Thyroid gland (tissue), 4 donors: ENCODE results near the gene CDKN2D. TPM values are rescaled to one million over a fixed set of nuclear protein-coding genes. Genes with fewer than 3 reads are reported as not detected.

ENCODE experiments used
- DNase-seq, 2 donors: peaks; one replicate each; pipeline ENCODE4 v3.0.0-alpha.2; 2019
- H3K27ac ChIP-seq, 3 donors: fragments of 200-600 bp; sonication (generic); 1 replicate in 2 of 3; 2 replicates in 1 of 3; pipeline ENCODE4 v1.5.1; 2016 to 2019; ENCODE audit warnings: mild to moderate bottlenecking in 1 of 3, moderate library complexity in 1 of 3
- H3K27me3 ChIP-seq: fragments of 200-600 bp; sonication (generic); one replicate; pipeline ENCODE4 v1.5.1; 2019
- H3K36me3 ChIP-seq, 2 donors: fragments of 200-600 bp; sonication (generic); one replicate each; pipeline ENCODE4 v1.5.1; 2016 to 2019
- H3K4me1 ChIP-seq, 2 donors: fragments of 200-600 bp; sonication (generic); one replicate each; pipeline ENCODE4 v1.5.1; 2017 to 2019
- H3K4me3 ChIP-seq, 3 donors: fragments of 200-600 bp; sonication (generic); replicated peaks in 1 of 3; 1 replicate in 2 of 3; 2 replicates in 1 of 3; pipeline ENCODE4 v1.5.1; 2016; ENCODE audit warnings: mild to moderate bottlenecking in 1 of 3
- H3K9me3 ChIP-seq: fragments of 200-600 bp; sonication (generic); one replicate; pipeline ENCODE4 v1.5.1; 2017
- POLR2A ChIP-seq, 2 donors: fragments of 450-650 bp; IDR thresholded peaks; one replicate each; pipeline ENCODE4 v1.6.1; 2017; ENCODE audit warnings: antibody characterized with exemption in 2 of 2, mild to moderate bottlenecking in 2 of 2, moderate library complexity in 1 of 2
- WGBS, 2 donors: methylation state at CpG; one replicate each; pipeline ENCODE4 v1.1.5; 2017; 5-methylcytosine and 5-hydroxymethylcytosine counted together
- intact Hi-C: fragments of 100-400 bp; cut with DNase I; formaldehyde crosslinking; loops from one replicate; pipeline ENCODE4 v1.15.1; 2023
- microRNA counts, 2 donors: library from miRNA; unstranded; fragments of <30 nt; microRNA quantifications; one replicate each; lab custom pipeline; 2016 to 2017
- microRNA-seq: library from miRNA; unstranded; fragments of <30 nt; microRNA quantifications from one replicate; pipeline ENCODE4, GENCODE V29; 2016
- small RNA-seq: library from RNA; depleted of rRNA; stranded (forward); fragments of <200 nt; gene quantifications from one replicate; pipeline ENCODE3, GENCODE V24; 2016
- total RNA-seq, 4 donors: library from RNA; depleted of rRNA; stranded (reverse); fragments of >200 nt; gene quantifications; one replicate each; pipeline ENCODE4 v1.2.3, GENCODE V29; 2016
- TF ChIP-seq, protein P1 (sequence below), 6 experiments: fragments of 200-600 bp in 3 of 6; fragments of 450-650 bp in 3 of 6; sonication (generic) in 3 of 6; IDR thresholded peaks; one replicate each; pipeline ENCODE4 v1.5.1; 2016 to 2019; ENCODE audit warnings: antibody characterized with exemption in 6 of 6, mild to moderate bottlenecking in 2 of 6, inconsistent platforms in 1 of 6, moderate library complexity in 1 of 6

CDKN2D gene
- total RNA-seq, 4 donors from 2014 or later, result 2.0 to 8.2 (median 3.7) TPM

GRCh38 chr19:10518444-10519361 lies 50.1 kb downstream of the CDKN2D start:
- no peaks in the 10 kb centered on the region for H3K9me3 ChIP-seq
- peaks cover 13 to 25% of the 10 kb centered on the region in 2 donors for H3K4me1 ChIP-seq
- H3K27ac ChIP-seq, result no peak overlapping the region
- H3K27me3 ChIP-seq, result peaks cover 11% of the 10 kb centered on the region
- intact Hi-C loops, result no loop called here
- no peak for TF ChIP-seq POLR2A (IDR thresholded peaks at IDR 0.05)
- TF ChIP-seq, protein P1, sequence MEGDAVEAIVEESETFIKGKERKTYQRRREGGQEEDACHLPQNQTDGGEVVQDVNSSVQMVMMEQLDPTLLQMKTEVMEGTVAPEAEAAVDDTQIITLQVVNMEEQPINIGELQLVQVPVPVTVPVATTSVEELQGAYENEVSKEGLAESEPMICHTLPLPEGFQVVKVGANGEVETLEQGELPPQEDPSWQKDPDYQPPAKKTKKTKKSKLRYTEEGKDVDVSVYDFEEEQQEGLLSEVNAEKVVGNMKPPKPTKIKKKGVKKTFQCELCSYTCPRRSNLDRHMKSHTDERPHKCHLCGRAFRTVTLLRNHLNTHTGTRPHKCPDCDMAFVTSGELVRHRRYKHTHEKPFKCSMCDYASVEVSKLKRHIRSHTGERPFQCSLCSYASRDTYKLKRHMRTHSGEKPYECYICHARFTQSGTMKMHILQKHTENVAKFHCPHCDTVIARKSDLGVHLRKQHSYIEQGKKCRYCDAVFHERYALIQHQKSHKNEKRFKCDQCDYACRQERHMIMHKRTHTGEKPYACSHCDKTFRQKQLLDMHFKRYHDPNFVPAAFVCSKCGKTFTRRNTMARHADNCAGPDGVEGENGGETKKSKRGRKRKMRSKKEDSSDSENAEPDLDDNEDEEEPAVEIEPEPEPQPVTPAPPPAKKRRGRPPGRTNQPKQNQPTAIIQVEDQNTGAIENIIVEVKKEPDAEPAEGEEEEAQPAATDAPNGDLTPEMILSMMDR (IDR thresholded peaks at IDR 0.05), result no peak
- H3K4me3 ChIP-seq, result no peak overlapping the region
- 10 to 13% methylated on average over 23 of the region's 33 CpGs for WGBS, 2 donors
- H3K36me3 ChIP-seq, result no peaks in the 10 kb centered on the region
- DNase-seq, result no peak

GRCh38 chr19:10517760-10518443 lies 50.9 kb downstream of the CDKN2D start:
- H3K27ac ChIP-seq, result no peak overlapping the region
- H3K27me3 ChIP-seq, result peaks cover 11% of the 10 kb centered on the region
- no peak for DNase-seq
- H3K4me3 ChIP-seq, result peak overlapping the region in 1 of 3 donors; percentile 17
- TF ChIP-seq POLR2A (IDR thresholded peaks at IDR 0.05), result no peak
- TF ChIP-seq, protein P1 (IDR thresholded peaks at IDR 0.05), result no peak
- H3K4me1 ChIP-seq, result peaks cover 13 to 25% of the 10 kb centered on the region in 2 donors
- no peaks in the 10 kb centered on the region for H3K9me3 ChIP-seq
- WGBS, 2 donors, result 1 to 2% methylated on average over 15 to 20 of the region's 27 CpGs
- H3K36me3 ChIP-seq, result no peaks in the 10 kb centered on the region
- intact Hi-C loops, result no loop called here

DNA sequence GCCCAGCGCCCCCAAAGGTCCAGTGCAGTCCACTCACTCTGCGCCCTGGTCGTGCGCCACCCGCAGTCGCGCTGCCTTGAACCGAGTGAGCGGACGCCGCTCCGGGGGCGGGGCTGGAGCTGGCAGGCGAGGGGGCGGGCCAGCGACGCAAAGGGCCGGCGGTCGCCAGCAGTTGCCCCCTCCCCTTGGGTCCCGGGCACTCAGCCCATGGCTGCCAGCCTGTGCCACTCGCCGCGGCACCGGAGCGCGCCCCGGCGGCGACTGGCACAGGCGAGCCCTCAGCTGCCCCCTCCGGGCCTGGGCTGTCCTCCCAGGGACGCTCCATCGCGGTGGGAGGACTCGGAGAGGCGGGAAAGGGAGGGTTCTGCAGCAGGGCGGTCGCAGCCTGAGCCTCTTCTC lies 51.4 kb downstream of the CDKN2D start, which contains the start of gene S1PR5:
Gene S1PR5 (minus strand): TSS at position 87 of the 399 bp plus-strand sequence. CDS start 2,436 bp downstream, outside the sequence.
- Histone ChIP-seq H3K4me3 (peak within 1 kb of the TSS in 1 of 3 donors; percentile 17), H3K27me3 (peaks cover 11% of the 10 kb centered on the region)
- 6% methylated on average over 6 of the region's 39 CpGs; no CpG with 5 or more reads in 1 of the 2 donors for WGBS, 2 donors

DNA sequence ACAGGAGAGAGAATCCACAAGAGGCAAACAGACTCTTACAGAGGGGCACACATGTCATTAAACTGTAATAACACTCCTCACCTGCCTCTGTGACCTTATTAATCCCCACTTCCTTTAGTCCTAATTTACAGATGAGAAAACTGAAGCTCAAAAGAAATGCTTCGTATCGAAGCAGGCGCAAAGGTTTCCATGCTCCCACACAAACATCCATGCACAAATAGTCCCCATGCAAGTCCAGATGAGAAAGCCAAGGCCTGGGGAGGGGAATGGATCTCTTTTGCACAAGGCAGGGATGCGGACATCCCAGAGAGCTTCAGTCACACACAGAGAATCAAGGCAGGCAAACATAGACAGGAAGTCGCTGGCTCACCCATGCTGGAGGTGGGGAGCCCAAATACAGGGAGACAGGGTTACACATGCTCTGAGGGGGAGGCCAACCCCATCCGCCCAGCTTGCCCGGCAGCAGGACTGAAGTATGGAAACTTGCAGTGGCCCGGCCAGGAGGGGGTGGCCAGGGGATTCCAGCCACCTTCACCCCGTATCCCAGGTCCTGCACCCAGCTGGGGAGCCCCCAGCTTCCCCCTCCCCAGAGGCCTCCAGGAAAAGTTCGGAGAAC lies 52.0 kb downstream of the CDKN2D start:
- Histone ChIP-seq H3K36me3 (no peaks in the 10 kb centered on the region), H3K4me3 (peak overlapping the region in 1 of 3 donors; percentile 17), H3K4me1 (peaks cover 13 to 25% of the 10 kb centered on the region in 2 donors), H3K27ac (no peak overlapping the region), H3K27me3 (peaks cover 11% of the 10 kb centered on the region), H3K9me3 (no peaks in the 10 kb centered on the region)
- intact Hi-C loops, result no loop called here
- DNase-seq, result no peak
- WGBS, 2 donors, result 60 to 62% methylated on average over 7 of the region's 10 CpGs
- TF ChIP-seq, protein P1 (IDR thresholded peaks at IDR 0.05), result no peak
- no peak for TF ChIP-seq POLR2A (IDR thresholded peaks at IDR 0.05)

More for the DNA sequence above, 51.4 kb downstream of the CDKN2D start, which contains the start of gene S1PR5:
- Histone ChIP-seq H3K4me1 (peaks cover 13 to 25% of the 10 kb centered on the region in 2 donors), H3K9me3 (no peaks in the 10 kb centered on the region), H3K36me3 (no peaks in the 10 kb centered on the region), H3K27ac (no peak within 1 kb of the TSS)
- peak; percentile 8 to 13 for DNase-seq
- intact Hi-C loops, result no loop called here
- TF ChIP-seq, protein P1 (IDR thresholded peaks at IDR 0.05), result no peak
- TF ChIP-seq POLR2A (IDR thresholded peaks at IDR 0.05), result no peak

MicroRNAs within 50 kb of the gene (microRNA counts, 767-probe panel; counts per million panel counts)
- microRNA hsa-miR-1238 (lab: Ali Mortazavi, UCI), result 0 counts per million in 2 donors

Small RNA genes within 50 kb of the gene (microRNA-seq; reads per million reads assigned to microRNA genes)
- not detected for gene MIR1238

Small RNA genes within 50 kb of the gene (small RNA-seq; reads per million reads assigned to genes)
- not detected for gene MIR1238
- not detected for gene RNU7-140P

Other genes starting within 250 kb of the CDKN2D start
- 10 to 100 TPM; 18.3 to 52.0 (median 39.1) TPM for gene RAVER1, start 235.4 kb downstream of the CDKN2D start, total RNA-seq
- 1 to 10 TPM; 5.5 to 8.5 (median 5.8) TPM for gene ICAM3, start 229.4 kb downstream of the CDKN2D start, total RNA-seq
- 100 to 1,000 TPM in 1 of 4 donors, 10 to 100 TPM in 3; 59.1 to 127 (median 70.3) TPM for gene TYK2, start 188.4 kb downstream of the CDKN2D start, total RNA-seq
- gene CDC37, start 165.4 kb downstream of the CDKN2D start, total RNA-seq, result 100 to 1,000 TPM in 3 of 4 donors, 10 to 100 TPM in 1; 99.7 to 154 (median 125) TPM
- 10 to 100 TPM; 16.1 to 21.0 (median 18.4) TPM for gene PDE4A, start 148.4 kb downstream of the CDKN2D start, total RNA-seq
- gene KEAP1, start 65.6 kb downstream of the CDKN2D start, total RNA-seq, result 10 to 100 TPM; 95.4 to 99.9 (median 97.8) TPM
- gene S1PR5, start 51.5 kb downstream of the CDKN2D start, total RNA-seq, result under 1 TPM in 3 of 4 donors, not detected in 1; 0.22 to 0.59 (median 0.27) TPM
- 10 to 100 TPM; 28.4 to 37.0 (median 31.3) TPM for gene ATG4D, start 25.1 kb downstream of the CDKN2D start, total RNA-seq
- gene KRI1, start 3.0 kb downstream of the CDKN2D start, total RNA-seq, result 10 to 100 TPM; 17.3 to 49.7 (median 28.2) TPM
- 100 to 1,000 TPM in 2 of 4 donors, 10 to 100 TPM in 2; 69.7 to 129 (median 102) TPM for gene AP1M2, start 18.3 kb upstream of the CDKN2D start, total RNA-seq
- gene SLC44A2, start 56.6 kb upstream of the CDKN2D start, total RNA-seq, result 100 to 1,000 TPM in 2 of 4 donors, 10 to 100 TPM in 2; 86.0 to 141 (median 113) TPM
- gene ILF3, start 85.4 kb upstream of the CDKN2D start, total RNA-seq, result 100 to 1,000 TPM; 122 to 232 (median 159) TPM
- gene QTRT1, start 132.5 kb upstream of the CDKN2D start, total RNA-seq, result 10 to 100 TPM; 26.2 to 63.3 (median 37.4) TPM
- gene DNM2, start 149.1 kb upstream of the CDKN2D start, total RNA-seq, result 100 to 1,000 TPM in 3 of 4 donors, 10 to 100 TPM in 1; 95.1 to 155 (median 120) TPM